ENCODE measurements around the gene PACSIN2. TPM values are rescaled to one million over a fixed set of nuclear protein-coding genes. Genes with fewer than 3 reads are reported as not detected.
"Not testable (repeated sequence)": the region's sequence is repeated elsewhere in the genome, so short reads cannot be mapped to it uniquely, and the experiment has no call there.

Gene PACSIN2
- total RNA-seq, 1 donor from 2014 or later: 62.1 TPM

DNA sequence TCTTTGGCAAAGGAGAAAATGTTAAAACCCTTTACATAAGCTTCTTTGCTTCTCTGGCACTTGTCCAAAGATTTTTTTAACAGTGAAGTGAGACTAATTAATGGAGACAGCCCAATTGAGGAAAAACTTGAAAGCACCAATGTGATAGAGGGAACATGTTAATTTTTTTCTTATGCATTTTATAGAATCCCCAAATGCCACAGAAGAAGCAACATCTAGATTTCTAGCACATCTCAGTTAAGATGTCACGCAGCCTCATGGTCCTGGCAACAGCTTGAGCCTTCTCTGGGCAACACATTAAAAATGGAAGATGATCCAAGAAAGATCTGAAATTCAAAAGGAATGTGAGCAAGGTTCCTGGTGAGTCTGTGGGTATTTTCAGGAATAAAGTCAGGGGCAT lies 48.5 kb downstream of the PACSIN2 start:
- DNase-seq (ENCODE audit: low read depth, low spot score): no peak

DNA sequence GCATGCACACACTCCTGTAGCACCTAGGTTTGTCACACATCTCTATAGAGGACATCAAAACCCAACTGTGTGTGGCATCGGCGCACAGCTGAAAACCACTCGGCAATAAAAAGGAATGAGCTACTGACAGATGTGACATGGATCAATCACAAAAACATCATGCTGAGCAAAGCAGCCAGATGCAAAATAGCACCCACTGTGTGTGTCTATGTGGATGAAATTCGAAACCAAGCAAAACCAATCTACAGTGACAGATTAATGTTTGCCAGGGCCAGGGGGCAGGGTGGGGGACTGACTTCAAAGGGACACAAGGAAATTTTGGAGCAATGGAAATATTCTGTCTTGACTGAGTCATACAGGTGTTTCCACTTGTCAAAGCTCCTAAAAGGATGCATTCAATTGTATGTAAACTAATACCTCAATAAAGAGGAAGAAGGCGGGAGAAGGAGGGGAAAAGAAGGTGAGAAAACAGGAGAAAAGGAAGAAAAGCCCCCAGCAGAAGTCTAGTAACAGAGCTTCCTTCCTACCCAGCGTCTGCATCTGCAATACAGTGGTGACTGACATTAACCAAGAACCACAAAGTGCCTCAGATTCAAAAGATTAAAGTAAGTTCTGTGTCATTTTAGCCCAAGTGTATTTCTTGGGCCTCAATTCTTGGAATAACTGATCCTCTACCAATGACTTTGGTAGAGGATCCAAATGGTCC lies 49.8 kb downstream of the PACSIN2 start:
- no peak for DNase-seq (ENCODE audit: low read depth, low spot score)

DNA sequence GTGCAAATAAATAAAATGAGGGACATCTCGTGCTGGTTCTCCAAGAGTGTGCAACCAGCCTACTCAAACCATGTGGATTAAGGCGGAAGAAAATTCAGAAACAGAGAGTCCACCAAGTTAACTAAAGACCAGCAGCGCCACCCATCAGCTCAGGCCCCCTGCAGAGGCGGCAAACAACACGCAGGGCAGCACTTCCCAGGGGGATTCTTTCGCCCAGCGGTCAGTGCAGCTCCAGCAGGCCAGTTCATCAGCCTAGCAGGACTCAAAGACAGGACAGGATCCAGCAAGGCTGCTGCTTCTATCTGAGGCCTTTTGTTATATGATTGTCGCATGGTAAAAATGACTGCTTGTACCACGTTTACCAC lies 51.7 kb downstream of the PACSIN2 start:
- DNase-seq (ENCODE audit: low read depth, low spot score): no peak

DNA sequence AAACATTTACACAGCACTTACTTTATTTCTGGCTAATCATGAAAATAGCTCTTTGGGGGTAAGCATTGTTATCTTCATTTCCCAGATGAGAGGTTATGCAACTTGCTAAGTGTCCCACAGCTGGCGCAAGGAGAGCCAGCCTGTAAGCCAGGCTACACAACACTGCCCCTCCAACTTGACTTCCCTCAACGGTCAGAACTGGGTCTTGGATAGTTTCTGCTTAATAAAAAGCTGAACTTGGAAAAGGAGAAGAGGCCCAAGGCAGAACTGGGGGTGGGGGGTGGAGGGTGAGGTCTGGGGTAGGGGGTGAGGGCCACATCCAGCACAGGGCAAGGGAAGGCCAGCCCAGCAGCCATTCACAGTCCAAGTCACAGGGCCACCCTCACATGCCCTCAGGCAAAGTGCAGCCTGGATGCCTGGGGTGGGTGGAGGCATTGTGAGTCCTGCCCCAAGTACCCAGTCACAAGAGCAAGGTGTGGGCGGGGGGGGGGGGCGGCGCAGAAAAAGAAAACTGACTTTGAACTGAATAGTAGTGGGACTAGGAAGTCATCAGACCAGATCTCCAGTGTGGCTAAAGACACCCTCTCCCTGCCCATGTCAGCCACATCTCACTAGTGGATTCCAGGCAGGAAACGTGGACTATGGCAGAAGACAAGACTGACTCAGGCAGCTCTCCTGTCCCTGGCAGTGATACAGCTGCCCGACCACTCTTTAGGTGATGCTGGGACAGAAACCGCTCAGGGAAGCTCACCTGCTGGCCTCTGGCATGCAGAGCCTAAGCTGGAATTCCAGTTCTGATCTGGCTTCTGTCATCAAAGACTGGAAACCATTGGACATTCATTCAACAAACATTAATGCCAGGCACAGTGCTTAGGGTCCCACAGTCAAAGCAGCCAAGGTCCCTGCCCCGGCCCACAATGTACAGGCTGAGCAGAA lies 52.4 kb downstream of the PACSIN2 start:
- DNase-seq (ENCODE audit: low read depth, low spot score): no peak

DNA sequence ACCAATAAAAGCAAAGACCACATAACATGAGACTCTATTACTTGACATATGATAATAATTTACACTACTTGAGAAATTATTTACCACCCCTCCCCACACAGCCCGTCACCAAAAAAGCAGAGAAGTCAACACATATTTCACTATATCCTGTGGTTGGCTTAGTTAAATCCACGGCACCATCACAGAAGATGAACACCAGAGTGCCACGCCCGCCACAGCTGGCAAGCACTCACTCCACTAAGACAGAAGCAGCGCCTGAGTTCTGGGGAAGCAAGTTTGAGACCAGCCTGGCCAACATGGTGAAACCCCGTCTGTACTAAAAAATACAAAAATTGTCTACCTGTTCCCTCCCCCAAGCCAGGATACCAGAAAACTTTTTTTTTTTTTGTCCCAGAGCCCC lies 53.1 kb downstream of the PACSIN2 start:
- no peak for DNase-seq (ENCODE audit: low read depth, low spot score)

DNA sequence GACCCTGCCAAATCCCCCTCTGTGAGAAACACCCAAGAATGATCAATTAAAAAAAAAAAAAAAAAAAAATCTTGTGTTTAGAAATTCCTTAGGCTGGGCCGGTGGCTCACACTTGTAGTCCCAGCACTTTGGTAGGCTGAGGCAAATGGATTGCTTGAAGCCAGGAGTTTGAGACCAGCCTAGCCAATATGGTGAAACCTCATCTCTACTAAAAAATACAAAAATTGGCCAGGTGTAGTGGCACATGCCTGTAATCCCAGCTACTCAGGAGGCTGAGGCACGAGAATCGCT lies 53.6 kb downstream of the PACSIN2 start:
- not testable (repeated sequence) for DNase-seq (ENCODE audit: low read depth, low spot score)

DNA sequence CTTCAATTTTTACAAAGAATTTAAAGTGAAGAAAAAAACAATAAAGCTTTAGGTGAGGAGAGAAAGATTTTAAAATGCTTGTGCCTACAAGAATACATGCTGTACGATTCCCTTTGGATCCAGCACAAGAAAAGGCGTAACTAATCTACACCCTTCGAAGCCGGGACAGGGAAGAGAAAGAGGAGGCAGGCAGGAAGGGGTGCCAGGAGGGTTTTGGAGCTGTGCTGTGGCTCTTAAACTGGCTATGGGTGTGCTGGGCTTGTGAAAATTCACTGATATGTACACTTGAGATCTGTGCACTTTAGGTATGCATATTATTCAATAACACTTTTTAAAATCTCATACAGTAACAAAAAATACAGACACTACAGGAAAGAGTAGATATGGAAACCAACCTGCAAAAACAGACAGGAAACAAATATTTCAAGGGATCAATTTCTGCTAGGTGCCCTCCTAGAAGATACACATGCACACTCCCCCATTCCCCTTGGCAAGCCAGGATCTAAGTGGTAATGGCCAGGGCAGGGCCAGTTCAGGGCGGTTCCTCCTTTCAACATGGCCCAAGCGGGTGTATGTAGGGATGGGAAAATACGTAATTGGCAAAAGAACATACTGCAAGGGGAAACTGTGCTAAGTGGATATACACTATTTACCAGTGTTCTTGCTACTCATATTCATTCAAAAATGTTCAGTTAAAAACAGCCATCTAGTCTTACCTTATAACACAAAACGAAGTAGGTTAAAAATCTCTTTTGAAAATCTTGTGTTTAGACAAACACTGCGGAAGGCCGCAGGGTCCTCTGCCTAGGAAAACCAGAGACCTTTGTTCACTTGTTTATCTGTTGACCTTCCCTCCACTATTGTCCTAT lies 54.2 kb downstream of the PACSIN2 start:
- no peak for DNase-seq (ENCODE audit: low read depth, low spot score)

DNA sequence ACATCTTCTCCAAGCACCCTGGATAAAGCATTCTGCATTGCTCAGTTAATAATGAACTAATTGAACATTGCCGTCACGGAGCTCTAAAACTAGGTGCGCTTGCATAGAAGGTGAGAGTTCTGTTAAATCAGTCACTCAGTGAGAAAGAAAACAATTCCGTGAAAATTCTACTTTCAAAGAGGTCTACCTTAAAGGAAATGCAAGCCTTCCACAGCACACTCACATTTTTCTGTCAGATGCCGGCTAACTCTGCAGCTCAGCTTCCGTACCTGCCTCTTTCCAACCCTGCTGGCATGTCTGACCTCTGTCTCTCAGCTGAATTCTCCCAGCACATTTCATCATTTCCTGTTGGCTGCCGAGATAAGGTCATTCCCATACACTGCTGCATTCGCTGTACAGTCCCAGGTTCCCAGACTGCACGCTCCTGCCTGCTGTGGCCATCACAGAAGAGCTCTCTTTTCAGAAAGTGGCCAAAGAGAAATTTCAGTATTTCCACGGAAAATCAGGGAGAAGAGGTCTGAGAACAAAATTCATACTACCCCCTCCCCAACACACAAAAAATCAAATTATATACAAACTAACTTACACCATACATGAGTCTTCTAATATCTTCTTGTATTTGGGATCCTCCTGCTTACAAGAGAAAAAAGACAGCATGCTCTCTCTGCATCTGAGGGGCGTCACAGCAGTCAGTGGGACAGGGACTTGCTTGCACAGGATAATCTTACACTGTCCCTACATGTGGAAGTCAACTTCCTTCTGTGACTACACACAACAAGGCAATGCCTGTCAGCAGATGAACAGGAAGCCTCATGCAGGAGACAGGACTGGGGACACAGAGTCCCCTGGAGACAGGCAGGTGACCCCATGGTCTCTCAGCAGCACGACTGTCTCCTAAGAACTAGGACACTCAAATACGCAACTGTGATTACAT lies 55.1 kb downstream of the PACSIN2 start:
- peak; percentile 95 for DNase-seq (ENCODE audit: low read depth, low spot score)

DNA sequence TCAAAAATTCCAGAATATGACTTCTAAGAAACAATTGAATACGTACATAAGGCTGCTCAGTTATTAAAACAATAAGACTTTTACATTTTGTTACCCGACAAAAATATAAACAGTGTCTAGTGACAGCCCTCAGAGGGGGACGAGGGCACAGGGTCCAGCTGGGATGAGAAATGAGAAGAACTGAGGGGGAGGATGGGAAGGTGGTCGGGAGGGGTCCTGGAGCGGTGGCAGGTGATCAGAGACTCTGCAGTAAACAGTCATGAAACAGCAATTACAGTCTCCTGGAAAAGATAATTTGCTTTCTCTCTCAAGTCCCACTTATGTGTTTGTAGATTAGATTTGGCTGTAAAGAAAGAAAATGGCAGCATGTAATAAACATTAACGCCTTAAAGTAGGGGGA lies 56.0 kb downstream of the PACSIN2 start:
- no peak for DNase-seq (ENCODE audit: low read depth, low spot score)

DNA sequence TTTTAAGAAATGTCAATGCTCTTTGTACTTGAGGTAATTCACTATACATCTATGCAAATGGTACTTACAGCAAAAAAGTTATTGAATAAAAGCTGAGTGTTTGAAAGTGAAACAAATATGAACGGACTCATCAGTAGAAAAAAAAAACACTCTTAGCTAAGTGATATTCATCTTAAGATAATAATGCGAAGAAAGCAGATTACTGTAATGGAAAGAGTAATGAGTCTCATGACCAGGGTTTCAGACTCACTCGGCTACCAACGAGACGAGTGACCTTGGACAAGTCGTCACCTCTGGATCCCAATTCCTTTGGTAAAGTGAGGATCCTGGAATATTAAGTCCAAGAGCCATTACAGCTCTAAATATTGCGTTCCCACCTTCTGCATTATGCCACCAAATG lies 57.0 kb downstream of the PACSIN2 start:
- no peak for DNase-seq (ENCODE audit: low read depth, low spot score)

DNA sequence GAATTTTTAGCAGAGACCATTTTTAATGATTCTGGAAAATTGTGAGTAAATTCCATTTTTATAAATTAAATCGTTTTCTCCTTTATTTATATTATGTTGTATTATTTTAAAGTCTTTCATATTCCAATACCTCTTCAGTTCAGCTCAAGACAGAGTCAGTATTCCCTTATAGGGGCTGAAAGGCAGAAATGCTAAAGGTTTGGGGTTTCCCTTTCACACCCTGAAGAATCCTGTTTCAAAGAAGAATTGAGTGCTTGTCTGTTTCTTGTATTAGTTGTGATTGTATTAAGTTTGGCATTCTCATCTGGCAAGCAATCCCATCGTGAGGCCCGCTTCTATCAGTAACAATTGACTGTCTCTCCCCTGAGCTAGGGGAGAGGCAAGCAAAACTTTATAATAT lies 57.4 kb downstream of the PACSIN2 start:
- no peak for DNase-seq (ENCODE audit: low read depth, low spot score)

DNA sequence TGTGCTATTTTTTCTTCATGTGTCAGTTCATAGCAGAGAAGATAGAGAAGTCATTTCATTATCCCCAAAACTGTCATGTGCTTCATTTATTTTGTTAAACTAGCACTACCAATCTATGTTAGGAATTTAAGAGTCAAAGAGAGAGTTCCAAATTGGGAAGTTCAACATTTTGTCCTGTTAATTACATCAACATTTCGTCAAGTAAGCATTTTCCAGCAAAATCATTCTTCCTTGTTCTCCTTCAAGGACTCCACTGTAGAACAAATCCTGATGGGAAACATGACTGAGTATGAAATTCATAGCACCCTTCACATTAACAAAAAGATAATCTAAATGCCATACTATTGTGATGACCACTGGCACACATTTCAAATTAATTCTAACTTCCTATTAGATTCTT lies 59.1 kb downstream of the PACSIN2 start:
- DNase-seq (ENCODE audit: low read depth, low spot score): no peak

DNA sequence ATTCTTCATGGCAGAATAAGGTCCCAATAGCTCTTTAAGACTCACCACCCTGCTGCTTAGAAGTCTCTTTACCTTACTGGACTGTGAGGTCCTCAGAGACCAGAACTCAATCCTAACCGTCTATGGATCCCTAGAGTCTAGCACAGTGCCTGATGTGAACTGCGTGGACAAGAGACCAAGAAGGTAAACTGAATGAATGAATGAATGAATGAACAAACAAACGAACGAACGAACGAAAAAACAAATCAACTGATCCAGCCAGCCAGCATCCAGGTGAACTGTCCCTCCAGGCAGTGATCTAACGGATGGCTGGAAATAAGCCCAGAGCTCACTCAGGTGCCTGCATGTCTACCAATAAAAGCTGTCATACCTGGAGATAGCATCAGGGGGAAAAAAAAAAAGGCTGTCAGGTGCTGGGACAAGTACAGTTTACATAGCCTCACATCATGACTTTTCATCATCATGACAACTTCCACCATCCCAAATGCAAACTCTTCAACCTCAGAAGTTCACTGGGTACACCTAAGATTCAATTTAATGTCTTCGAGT lies 59.8 kb downstream of the PACSIN2 start:
- DNase-seq (ENCODE audit: low read depth, low spot score): no peak

DNA sequence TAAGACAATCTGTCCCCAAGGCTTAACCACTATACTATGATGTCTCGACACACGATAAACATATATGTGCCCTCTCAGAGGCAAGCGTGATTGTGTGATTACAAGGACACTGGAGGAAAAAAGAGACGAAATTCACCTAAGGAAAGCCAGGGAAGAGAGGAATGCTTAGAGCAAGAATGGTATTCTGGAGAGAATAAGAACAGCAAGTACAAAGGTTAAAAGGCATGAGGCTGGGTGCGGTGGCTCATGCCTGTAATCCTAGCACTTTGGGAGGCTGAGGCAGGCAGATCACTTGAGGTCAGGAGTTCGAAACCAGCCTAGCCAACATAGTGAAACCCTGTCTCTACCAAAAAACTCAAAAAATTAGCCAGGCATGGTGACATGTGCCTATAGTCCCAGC lies 61.2 kb downstream of the PACSIN2 start:
- not testable (repeated sequence) for DNase-seq (ENCODE audit: low read depth, low spot score)

DNA sequence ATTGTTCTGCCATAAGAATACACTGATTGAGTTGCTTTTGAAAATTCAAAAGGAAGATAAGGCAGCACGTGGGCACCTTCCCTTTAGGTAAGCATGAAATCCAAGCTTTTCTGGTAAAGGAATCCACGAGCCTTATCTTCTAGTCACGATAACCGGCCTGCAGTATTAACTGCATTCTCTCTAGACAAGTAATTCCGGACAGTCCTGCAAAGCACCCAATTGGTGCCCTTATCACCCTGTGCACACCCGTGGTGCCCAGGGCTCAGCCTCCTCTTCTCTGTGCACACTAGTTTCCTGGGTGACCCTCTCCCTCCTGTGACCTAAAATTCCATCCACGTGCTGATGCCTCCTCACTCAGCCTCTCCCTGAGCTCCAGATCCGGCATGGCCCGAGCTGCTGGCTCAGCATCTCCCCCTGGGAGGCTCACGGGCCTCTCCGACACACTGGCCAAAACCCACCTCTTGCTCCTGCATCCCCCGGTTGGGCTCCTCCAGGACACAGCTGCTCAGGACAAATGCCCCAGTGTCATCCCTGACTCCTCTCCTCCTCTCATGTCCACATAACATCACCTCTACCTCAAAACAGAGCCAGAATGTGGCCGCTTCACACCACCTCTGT lies 63.7 kb downstream of the PACSIN2 start:
- DNase-seq (ENCODE audit: low read depth, low spot score): no peak

DNA sequence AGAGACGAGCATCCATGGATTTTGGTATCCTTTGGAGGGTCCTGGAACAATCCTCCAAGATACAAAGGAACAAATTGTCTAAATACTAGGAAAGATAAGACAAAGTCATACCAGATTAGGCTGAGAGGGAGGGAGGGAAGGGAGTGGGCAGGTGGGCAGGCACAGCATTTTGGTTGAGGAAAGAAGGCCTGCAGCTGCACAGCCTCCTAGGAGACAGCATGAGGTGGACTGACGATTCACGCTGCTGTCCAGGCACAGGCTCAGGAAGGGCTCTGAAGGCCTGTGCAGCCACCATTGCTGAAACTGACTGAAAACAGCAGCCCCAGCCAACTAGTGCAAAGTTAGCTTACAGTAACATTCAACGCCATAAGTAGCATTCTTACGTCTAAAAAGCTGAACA lies 64.7 kb downstream of the PACSIN2 start:
- DNase-seq (ENCODE audit: low read depth, low spot score): no peak

DNA sequence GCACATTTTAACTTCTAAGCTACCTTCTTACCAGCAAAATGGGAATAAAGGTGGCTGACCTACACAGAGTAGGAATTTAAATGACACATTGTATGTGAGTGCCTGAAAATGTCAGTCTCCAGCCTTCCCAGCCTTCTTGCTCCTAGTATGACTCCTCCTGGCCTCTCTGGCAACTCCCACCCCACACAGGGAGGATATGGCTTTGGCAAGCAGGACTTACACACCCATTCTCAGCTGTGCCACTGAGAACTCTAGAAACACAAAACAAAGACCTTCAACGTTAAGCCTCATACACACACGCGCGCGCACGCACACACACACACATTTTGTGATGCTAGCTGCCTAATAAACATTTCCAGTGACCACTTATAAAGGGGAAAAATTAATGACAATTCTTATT lies 65.8 kb downstream of the PACSIN2 start:
- DNase-seq (ENCODE audit: low read depth, low spot score): peak; percentile 39

DNA sequence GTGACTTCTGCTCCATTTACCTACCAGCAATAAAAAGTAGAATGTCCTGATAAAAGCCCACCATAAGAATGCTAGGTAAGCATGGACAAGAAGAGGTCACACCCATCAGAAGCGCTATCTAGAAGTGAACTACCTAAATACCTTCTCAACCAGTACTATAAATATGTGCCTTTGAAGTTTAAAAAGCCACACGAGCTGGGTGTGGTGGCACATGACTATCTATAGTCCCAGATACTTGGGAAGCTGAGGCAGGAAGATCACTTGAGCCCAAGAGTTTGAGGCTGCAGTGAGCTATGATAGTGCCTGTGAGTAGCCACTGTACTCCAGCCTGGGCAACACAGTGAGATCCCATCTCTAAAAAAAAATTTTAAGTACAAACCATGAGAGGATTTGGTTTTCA lies 66.7 kb downstream of the PACSIN2 start:
- DNase-seq (ENCODE audit: low read depth, low spot score): no peak

DNA sequence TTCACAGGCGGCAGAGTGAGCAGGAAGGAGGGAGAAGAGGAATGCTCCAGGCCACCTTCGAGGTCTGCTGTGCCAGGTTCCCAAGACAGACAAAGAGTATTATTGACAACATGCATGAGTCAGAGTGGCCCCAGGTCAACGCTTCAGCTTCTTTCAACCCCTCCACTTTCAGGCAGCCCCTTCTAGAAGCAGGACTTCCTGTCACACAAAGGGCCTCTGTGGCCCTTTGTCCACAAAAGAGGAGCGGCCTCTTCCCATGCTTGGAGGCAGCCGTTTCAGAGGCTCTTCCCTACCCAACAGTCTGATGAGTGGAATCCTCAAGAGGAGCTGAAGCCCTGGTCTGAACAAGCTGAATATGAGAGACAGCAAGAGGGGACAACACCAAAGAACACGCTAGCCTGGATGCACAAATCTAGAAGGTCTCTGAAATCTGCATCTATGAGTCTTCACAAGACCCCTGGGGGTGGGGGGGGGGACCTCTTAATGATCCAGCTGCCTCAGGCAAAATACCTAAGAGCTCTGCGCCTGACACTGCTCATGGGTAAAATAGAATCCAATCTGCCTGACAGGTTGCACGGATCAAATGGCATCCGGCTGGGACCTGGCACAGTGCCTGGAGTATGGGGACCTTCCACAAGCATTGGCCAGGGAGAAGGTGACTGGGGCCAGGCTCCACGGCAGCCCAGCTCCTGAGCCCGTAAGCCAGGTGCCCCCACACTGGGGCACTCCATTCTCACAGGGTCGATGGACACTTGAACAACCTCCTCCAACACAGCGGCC lies 67.5 kb downstream of the PACSIN2 start:
- no peak for DNase-seq (ENCODE audit: low read depth, low spot score)

Measured in pulmonary artery endothelial cell (primary cell).